ENCODE data around the gene CDH16.

The CDH16 gene

GRCh38 chr16:66932076-66932475 is 13.4 kb upstream of the CDH16 start:
- no peak overlapping the region for H3K27ac ChIP-seq
- no peaks in the 10 kb centered on the region for H3K9me3 ChIP-seq (ENCODE audit: severe bottlenecking)
- no peak overlapping the region for H3K4me3 ChIP-seq (ENCODE audit: low read depth, low read length)
- no peak for TF ChIP-seq CTCF (IDR thresholded peaks at IDR 0.05; ENCODE audit: low read depth, low read length)
- H3K27me3 ChIP-seq (ENCODE audit: insufficient read depth, low read depth, severe bottlenecking), result no peaks in the 10 kb centered on the region
- peaks cover 17% of the 10 kb centered on the region for H3K36me3 ChIP-seq
- no peak for DNase-seq

- TF ChIP-seq CTCF (IDR thresholded peaks at IDR 0.05; ENCODE audit: low read depth, low read length), result no peak
- no peak for DNase-seq
- Histone ChIP-seq H3K36me3 (peaks cover 15% of the 10 kb centered on the region), H3K4me3 (ENCODE audit: low read depth, low read length) (no peak overlapping the region), H3K27ac (no peak overlapping the region), H3K9me3 (ENCODE audit: severe bottlenecking) (no peaks in the 10 kb centered on the region), H3K27me3 (ENCODE audit: insufficient read depth, low read depth, severe bottlenecking) (no peaks in the 10 kb centered on the region)
Measured at GRCh38 chr16:66931665-66932064, 13.0 kb upstream of the CDH16 start.

GRCh38 chr16:66930189-66930588 is 11.5 kb upstream of the CDH16 start:
- H3K9me3 ChIP-seq (ENCODE audit: severe bottlenecking), result no peaks in the 10 kb centered on the region
- H3K36me3 ChIP-seq, result peaks cover 15% of the 10 kb centered on the region
- H3K27me3 ChIP-seq (ENCODE audit: insufficient read depth, low read depth, severe bottlenecking), result no peaks in the 10 kb centered on the region
- H3K27ac ChIP-seq, result no peak overlapping the region
- no peak overlapping the region for H3K4me3 ChIP-seq (ENCODE audit: low read depth, low read length)
- DNase-seq, result peak; percentile 42
- TF ChIP-seq CTCF (IDR thresholded peaks at IDR 0.05; ENCODE audit: low read depth, low read length), result no peak

- peak overlapping the region; percentile 67 for H3K27ac ChIP-seq
- H3K36me3 ChIP-seq, result peaks cover 20% of the 10 kb centered on the region
- DNase-seq, result peak; percentile 84
- no peaks in the 10 kb centered on the region for H3K27me3 ChIP-seq (ENCODE audit: insufficient read depth, low read depth, severe bottlenecking)
- no peak overlapping the region for H3K4me3 ChIP-seq (ENCODE audit: low read depth, low read length)
- TF ChIP-seq CTCF (IDR thresholded peaks at IDR 0.05; ENCODE audit: low read depth, low read length), result peak; percentile 82
- H3K9me3 ChIP-seq (ENCODE audit: severe bottlenecking), result no peaks in the 10 kb centered on the region
Measured at GRCh38 chr16:66928702-66929388, 10.2 kb upstream of the CDH16 start.

GRCh38 chr16:66927918-66928649 is 9.4 kb upstream of the CDH16 start:
- no peak overlapping the region for H3K4me3 ChIP-seq (ENCODE audit: low read depth, low read length)
- H3K27ac ChIP-seq, result peak overlapping the region; percentile 67
- no peak for DNase-seq

More at GRCh38 chr16:66927918-66928649, 9.4 kb upstream of the CDH16 start:
- H3K9me3 ChIP-seq (ENCODE audit: severe bottlenecking), result no peaks in the 10 kb centered on the region
- peaks cover 28% of the 10 kb centered on the region for H3K36me3 ChIP-seq
- no peak for TF ChIP-seq CTCF (IDR thresholded peaks at IDR 0.05; ENCODE audit: low read depth, low read length)
- no peaks in the 10 kb centered on the region for H3K27me3 ChIP-seq (ENCODE audit: insufficient read depth, low read depth, severe bottlenecking)

Measured in WERI-Rb-1 (cell line).